ENCODE measurements around the gene ACCSL.

The ACCSL gene

GRCh38 chr11:44057340-44057739, 9.6 kb downstream of the ACCSL start:
- Mint-ChIP-seq H3K27me3 (ENCODE audit: low read depth) (no peaks in the 10 kb centered on the region), H3K4me1 (ENCODE audit: low read depth) (no peaks in the 10 kb centered on the region), H3K4me3 (no peak overlapping the region), H3K9me3 (no peaks in the 10 kb centered on the region), H3K36me3 (ENCODE audit: low read depth) (no peaks in the 10 kb centered on the region), H3K27ac (no peak overlapping the region)
- DNase-seq (ENCODE audit: low spot score), result no peak

- no peak for DNase-seq (ENCODE audit: low spot score)
- no peaks in the 10 kb centered on the region for H3K36me3 Mint-ChIP-seq (ENCODE audit: low read depth)
- H3K4me1 Mint-ChIP-seq (ENCODE audit: low read depth), result peaks cover 7% of the 10 kb centered on the region
- no peaks in the 10 kb centered on the region for H3K9me3 Mint-ChIP-seq
- no peak overlapping the region for H3K4me3 Mint-ChIP-seq
- H3K27ac Mint-ChIP-seq, result no peak overlapping the region
- no peaks in the 10 kb centered on the region for H3K27me3 Mint-ChIP-seq (ENCODE audit: low read depth)
Measured at GRCh38 chr11:44058275-44058674, 10.5 kb downstream of the ACCSL start.

- Mint-ChIP-seq H3K27me3 (ENCODE audit: low read depth) (no peaks in the 10 kb centered on the region), H3K9me3 (no peaks in the 10 kb centered on the region), H3K36me3 (ENCODE audit: low read depth) (peaks cover 29% of the 10 kb centered on the region), H3K4me3 (peak overlapping the region; percentile 85), H3K4me1 (ENCODE audit: low read depth) (peaks cover 35% of the 10 kb centered on the region), H3K27ac (peak overlapping the region; percentile 94)
- no peak for DNase-seq (ENCODE audit: low spot score)
Measured at GRCh38 chr11:44065161-44065661, 17.4 kb downstream of the ACCSL start.

GRCh38 chr11:44065841-44066731, 18.3 kb downstream of the ACCSL start, which contains the start of gene ACCS:
Gene ACCS, plus strand, starts transcription at chr11:44066270. Its CDS starts 1,358 bp downstream, at chr11:44067628.
- Mint-ChIP-seq H3K36me3 (ENCODE audit: low read depth) (peaks cover 34% of the 10 kb centered on the region), H3K4me3 (peak within 1 kb of the TSS; percentile 85), H3K9me3 (no peaks in the 10 kb centered on the region), H3K4me1 (ENCODE audit: low read depth) (peaks cover 35% of the 10 kb centered on the region), H3K27ac (peak within 1 kb of the TSS; percentile 94), H3K27me3 (ENCODE audit: low read depth) (no peaks in the 10 kb centered on the region)
- DNase-seq (ENCODE audit: low spot score), result peak; percentile 89

GRCh38 chr11:44066732-44067141, 19.0 kb downstream of the ACCSL start:
- no peaks in the 10 kb centered on the region for H3K27me3 Mint-ChIP-seq (ENCODE audit: low read depth)
- H3K27ac Mint-ChIP-seq, result peak overlapping the region; percentile 94
- peak overlapping the region; percentile 85 for H3K4me3 Mint-ChIP-seq
- peaks cover 35% of the 10 kb centered on the region for H3K4me1 Mint-ChIP-seq (ENCODE audit: low read depth)
- peaks cover 37% of the 10 kb centered on the region for H3K36me3 Mint-ChIP-seq (ENCODE audit: low read depth)
- no peaks in the 10 kb centered on the region for H3K9me3 Mint-ChIP-seq
- no peak for DNase-seq (ENCODE audit: low spot score)

GRCh38 chr11:44067266-44067665, 19.5 kb downstream of the ACCSL start:
- Mint-ChIP-seq H3K4me3 (peak overlapping the region; percentile 85), H3K27ac (peak overlapping the region; percentile 94), H3K4me1 (ENCODE audit: low read depth) (peaks cover 35% of the 10 kb centered on the region), H3K27me3 (ENCODE audit: low read depth) (no peaks in the 10 kb centered on the region), H3K9me3 (no peaks in the 10 kb centered on the region), H3K36me3 (ENCODE audit: low read depth) (peaks cover 37% of the 10 kb centered on the region)
- DNase-seq (ENCODE audit: low spot score), result no peak

GRCh38 chr11:44068180-44068579, 20.4 kb downstream of the ACCSL start:
- Mint-ChIP-seq H3K27ac (no peak overlapping the region), H3K4me3 (no peak overlapping the region), H3K4me1 (ENCODE audit: low read depth) (peaks cover 29% of the 10 kb centered on the region)

GRCh38 chr11:44071157-44071556, 23.4 kb downstream of the ACCSL start:
- H3K27me3 Mint-ChIP-seq (ENCODE audit: low read depth), result no peaks in the 10 kb centered on the region
- peak overlapping the region; percentile 22 for H3K27ac Mint-ChIP-seq
- peaks cover 35% of the 10 kb centered on the region for H3K36me3 Mint-ChIP-seq (ENCODE audit: low read depth)
- no peak overlapping the region for H3K4me3 Mint-ChIP-seq
- DNase-seq (ENCODE audit: low spot score), result no peak
- peaks cover 17% of the 10 kb centered on the region for H3K4me1 Mint-ChIP-seq (ENCODE audit: low read depth)
- H3K9me3 Mint-ChIP-seq, result no peaks in the 10 kb centered on the region

More at GRCh38 chr11:44068180-44068579, 20.4 kb downstream of the ACCSL start:
- Mint-ChIP-seq H3K9me3 (no peaks in the 10 kb centered on the region), H3K27me3 (ENCODE audit: low read depth) (no peaks in the 10 kb centered on the region), H3K36me3 (ENCODE audit: low read depth) (peaks cover 37% of the 10 kb centered on the region)
- DNase-seq (ENCODE audit: low spot score), result no peak

- Mint-ChIP-seq H3K9me3 (no peaks in the 10 kb centered on the region), H3K4me3 (no peak overlapping the region), H3K4me1 (ENCODE audit: low read depth) (peaks cover 7% of the 10 kb centered on the region), H3K27ac (no peak overlapping the region), H3K27me3 (ENCODE audit: low read depth) (no peaks in the 10 kb centered on the region), H3K36me3 (ENCODE audit: low read depth) (peaks cover 33% of the 10 kb centered on the region)
- no peak for DNase-seq (ENCODE audit: low spot score)
Measured at GRCh38 chr11:44072757-44073658, 25.2 kb downstream of the ACCSL start.

GRCh38 chr11:44078794-44079193, 31.0 kb downstream of the ACCSL start:
- Mint-ChIP-seq H3K36me3 (ENCODE audit: low read depth) (peaks cover 20% of the 10 kb centered on the region), H3K27me3 (ENCODE audit: low read depth) (no peaks in the 10 kb centered on the region), H3K27ac (no peak overlapping the region), H3K4me1 (ENCODE audit: low read depth) (peaks cover 3% of the 10 kb centered on the region), H3K4me3 (no peak overlapping the region), H3K9me3 (no peaks in the 10 kb centered on the region)
- DNase-seq (ENCODE audit: low spot score), result no peak

- peaks cover 4% of the 10 kb centered on the region for H3K9me3 Mint-ChIP-seq
- H3K4me3 Mint-ChIP-seq, result no peak overlapping the region
- H3K36me3 Mint-ChIP-seq (ENCODE audit: low read depth), result peaks cover 26% of the 10 kb centered on the region
- no peak overlapping the region for H3K27ac Mint-ChIP-seq
- peaks cover 1% of the 10 kb centered on the region for H3K4me1 Mint-ChIP-seq (ENCODE audit: low read depth)
- no peak for DNase-seq (ENCODE audit: low spot score)
- no peaks in the 10 kb centered on the region for H3K27me3 Mint-ChIP-seq (ENCODE audit: low read depth)
Measured at GRCh38 chr11:44079376-44079775, 31.6 kb downstream of the ACCSL start.

GRCh38 chr11:44080951-44081350, 33.2 kb downstream of the ACCSL start:
- no peak overlapping the region for H3K27ac Mint-ChIP-seq
- DNase-seq (ENCODE audit: low spot score), result no peak
- no peaks in the 10 kb centered on the region for H3K4me1 Mint-ChIP-seq (ENCODE audit: low read depth)
- H3K4me3 Mint-ChIP-seq, result no peak overlapping the region
- H3K36me3 Mint-ChIP-seq (ENCODE audit: low read depth), result peaks cover 32% of the 10 kb centered on the region
- H3K27me3 Mint-ChIP-seq (ENCODE audit: low read depth), result no peaks in the 10 kb centered on the region
- peaks cover 10% of the 10 kb centered on the region for H3K9me3 Mint-ChIP-seq

- no peak overlapping the region for H3K4me3 Mint-ChIP-seq
- no peaks in the 10 kb centered on the region for H3K4me1 Mint-ChIP-seq (ENCODE audit: low read depth)
- H3K9me3 Mint-ChIP-seq, result peaks cover 15% of the 10 kb centered on the region
- no peak for DNase-seq (ENCODE audit: low spot score)
- peaks cover 34% of the 10 kb centered on the region for H3K36me3 Mint-ChIP-seq (ENCODE audit: low read depth)
- H3K27ac Mint-ChIP-seq, result no peak overlapping the region
- no peaks in the 10 kb centered on the region for H3K27me3 Mint-ChIP-seq (ENCODE audit: low read depth)
Measured at GRCh38 chr11:44082645-44083044, 34.9 kb downstream of the ACCSL start.

GRCh38 chr11:44083433-44083832, 35.7 kb downstream of the ACCSL start:
- peaks cover 15% of the 10 kb centered on the region for H3K9me3 Mint-ChIP-seq
- H3K4me1 Mint-ChIP-seq (ENCODE audit: low read depth), result peaks cover 6% of the 10 kb centered on the region
- H3K36me3 Mint-ChIP-seq (ENCODE audit: low read depth), result peaks cover 39% of the 10 kb centered on the region

More at GRCh38 chr11:44083433-44083832, 35.7 kb downstream of the ACCSL start:
- Mint-ChIP-seq H3K4me3 (no peak overlapping the region), H3K27ac (no peak overlapping the region), H3K27me3 (ENCODE audit: low read depth) (no peaks in the 10 kb centered on the region)
- DNase-seq (ENCODE audit: low spot score), result no peak

Data from T-helper 2 cell treated with Interferon-gamma antibody and Interleukin-4, amounts not matched to agents 5 μg/mL and 100 μg/mL, for 36 hours (primary cell).